Adrenal gland (tissue), 5 donors: ENCODE data around the gene CEP192.

Source experiments
- CTCF ChIP-seq, 6 experiments: fragments of 450-650 bp in 4 of 6; fragments of 200-600 bp in 2 of 6; sonication (generic) in 1 of 6; IDR thresholded peaks; 1 replicate in 5 of 6; 2 replicates in 1 of 6; pipeline versions ENCODE4 v1.5.1 to v1.8.0; 2016 to 2021; ENCODE audit warnings: antibody characterized with exemption in 6 of 6, mild to moderate bottlenecking in 2 of 6, moderate library complexity in 1 of 6
- POLR2A ChIP-seq, 2 donors: fragments of 450-650 bp; IDR thresholded peaks; one replicate each; pipeline ENCODE4 v1.6.1; 2017; ENCODE audit warnings: antibody characterized with exemption in 2 of 2, mild to moderate bottlenecking in 2 of 2, moderate library complexity in 1 of 2
- donor health status: DM: no; HTN: no; CAD: no.

DNA sequence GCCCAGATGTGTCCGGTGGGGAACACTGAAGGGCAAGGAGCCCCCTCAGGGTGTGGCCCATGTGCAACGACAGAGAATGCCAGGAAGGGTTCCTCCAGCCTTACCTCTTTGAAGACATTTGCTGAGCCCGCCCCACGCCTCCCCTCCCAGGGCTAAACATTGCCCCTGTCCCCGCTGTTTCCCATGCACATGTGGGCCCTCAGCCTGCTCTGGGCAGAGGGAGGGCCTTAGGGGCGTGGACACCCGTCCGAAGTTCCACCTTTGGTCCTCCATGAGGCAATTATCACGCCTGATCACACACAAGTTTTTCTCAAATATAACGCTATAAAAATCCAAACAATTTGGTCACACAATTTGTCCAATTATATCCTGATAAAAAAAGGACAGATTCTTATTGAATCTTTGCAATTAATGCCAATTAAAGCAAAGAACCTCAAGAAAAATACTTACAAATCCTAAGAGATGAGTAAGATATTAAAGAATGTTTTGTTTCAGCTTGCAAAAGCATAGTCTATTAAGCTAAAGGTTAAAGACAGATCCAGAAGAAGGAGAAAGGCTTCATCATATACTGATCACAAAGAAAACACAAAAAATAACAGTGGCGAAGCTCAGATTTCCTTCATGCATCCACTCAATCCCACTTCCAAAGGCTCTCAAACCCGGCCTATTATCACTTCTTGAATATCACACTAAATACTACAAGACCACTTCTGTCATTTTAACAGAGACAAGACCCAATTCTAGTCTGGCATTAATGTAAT lies 172.2 kb downstream of the CEP192 start:
- no peak for TF ChIP-seq CTCF (IDR thresholded peaks at IDR 0.05)
- no peak for TF ChIP-seq POLR2A (IDR thresholded peaks at IDR 0.05)
